H1 (cell line): ENCODE results near the gene IQCE. TPM values are rescaled to one million over a fixed set of nuclear protein-coding genes. Genes with fewer than 3 reads are reported as not detected.

Experiments
- CTCF ChIA-PET: fragments of 300-600 bp; sonication (Branson Sonifier 250); formaldehyde crosslinking; loops from one replicate; lab custom pipeline; 2021; ENCODE audit not compliant: partially characterized antibody; lab: Charles Lee
- POLR2A ChIA-PET: fragments of 300-600 bp; sonication (Branson Sonifier 250); formaldehyde crosslinking; loops from one replicate; lab custom pipeline; 2021; ENCODE audit warnings: inconsistent platforms; ENCODE audit not compliant: partially characterized antibody; lab: Charles Lee
- DNase-seq, 2 experiments: peaks; one replicate each; pipeline versions ENCODE4 v3.0.0 to v3.0.0-alpha.2; 2010 to 2022; ENCODE audit warnings: low spot score in 2 of 2, low read depth in 1 of 2, mixed read lengths in 1 of 2
- FAIRE-seq: peaks from 2 replicates; lab custom pipeline; 2011; peaks lifted over from hg19 to GRCh38; lab: Jason Lieb, UNC
- H2AFZ ChIP-seq: 2 replicates; pipeline ENCODE4 v1.8.1; 2012; ENCODE audit warnings: low read length, inconsistent platforms
- H2AK5ac ChIP-seq: 2 replicates; pipeline ENCODE4 v1.6.1; 2013; ENCODE audit warnings: low read depth, low read length
- H2BK120ac ChIP-seq: replicated peaks from 2 replicates; pipeline ENCODE3; 2013; ENCODE audit warnings: low read depth, low read length, inconsistent platforms
- H2BK12ac ChIP-seq: 2 replicates; pipeline ENCODE4 v1.6.1; 2013; ENCODE audit warnings: low read depth, low read length
- H2BK15ac ChIP-seq: 2 replicates; pipeline ENCODE4 v1.6.1; 2013; ENCODE audit warnings: low read length
- H2BK20ac ChIP-seq: 2 replicates; pipeline ENCODE4 v1.6.1; 2013; ENCODE audit warnings: low read length
- H2BK5ac ChIP-seq: 2 replicates; pipeline ENCODE4 v1.6.1; 2013; ENCODE audit warnings: low read depth, low read length
- H3K14ac ChIP-seq: 2 replicates; pipeline ENCODE4 v1.6.1; 2013; ENCODE audit warnings: inconsistent platforms; ENCODE audit not compliant: insufficient read length
- H3K18ac ChIP-seq: 2 replicates; pipeline ENCODE4 v1.6.1; 2013; ENCODE audit warnings: low read length; ENCODE audit errors: extremely low read depth
- H3K23ac ChIP-seq: 2 replicates; pipeline ENCODE4 v1.6.1; 2013; ENCODE audit warnings: inconsistent platforms; ENCODE audit not compliant: insufficient read length
- H3K23me2 ChIP-seq: 2 replicates; pipeline ENCODE4 v1.6.1; 2013; ENCODE audit warnings: low read depth, low read length
- H3K27ac ChIP-seq: 2 replicates; pipeline ENCODE4 v1.6.1; 2011; ENCODE audit warnings: low read depth, low read length, inconsistent platforms
- H3K27me3 ChIP-seq, 4 experiments: replicated peaks in 1 of 4; 1 replicate in 1 of 4; 2 replicates in 3 of 4; pipeline versions ENCODE4 v1.6.1 to v1.8.1; 2011 to 2013; ENCODE audit warnings: low read length in 3 of 4, mild to moderate bottlenecking in 3 of 4, inconsistent platforms in 2 of 4, mixed read lengths in 2 of 4, moderate library complexity in 1 of 4; ENCODE audit not compliant: control insufficient read depth in 3 of 4, insufficient read depth in 3 of 4; ENCODE audit errors: extremely low read depth in 1 of 4
- H3K36me3 ChIP-seq, 4 experiments: 2 replicates each; pipeline versions ENCODE4 v1.6.1 to v1.8.1; 2011 to 2013; ENCODE audit warnings: mild to moderate bottlenecking in 4 of 4, low read length in 3 of 4, moderate library complexity in 2 of 4, control low read depth in 1 of 4, inconsistent platforms in 1 of 4; ENCODE audit not compliant: insufficient read depth in 4 of 4, control insufficient read depth in 2 of 4
- H3K4ac ChIP-seq: replicated peaks from 2 replicates; pipeline ENCODE3; 2013; ENCODE audit warnings: low read length, low read depth, mixed read lengths, inconsistent platforms; ENCODE audit not compliant: insufficient read length
- H3K4me1 ChIP-seq, 4 experiments: replicated peaks in 1 of 4; 1 replicate in 1 of 4; 2 replicates in 3 of 4; pipeline versions ENCODE4 v1.6.1 to v1.8.1; 2011 to 2013; ENCODE audit warnings: low read length in 3 of 4, inconsistent platforms in 2 of 4, mixed read lengths in 1 of 4; ENCODE audit not compliant: insufficient read depth in 4 of 4, control insufficient read depth in 3 of 4
- H3K4me2 ChIP-seq, 2 experiments: 2 replicates each; pipeline versions ENCODE4 v1.6.1 to v1.8.1; 2011 to 2013; ENCODE audit warnings: low read depth in 2 of 2, low read length in 2 of 2, control low read depth in 1 of 2, inconsistent platforms in 1 of 2, mild to moderate bottlenecking in 1 of 2; ENCODE audit not compliant: insufficient read depth in 1 of 2
- H3K4me3 ChIP-seq, 4 experiments: fragments of 200-600, 300-600 bp in 1 of 4; sonication (generic), shearing (Covaris generic), sonication (Bioruptor Twin) in 1 of 4; 2 replicates each; pipeline versions ENCODE4 v1.5.1 to v1.8.1; 2011 to 2016; ENCODE audit warnings: low read length in 4 of 4, low read depth in 3 of 4, control low read depth in 2 of 4, inconsistent platforms in 2 of 4, mild to moderate bottlenecking in 2 of 4, mixed read lengths in 1 of 4, moderate library complexity in 1 of 4; ENCODE audit not compliant: insufficient read depth in 2 of 4; ENCODE audit errors: extremely low read depth in 1 of 4
- H3K56ac ChIP-seq: replicated peaks from 2 replicates; pipeline ENCODE3; 2013; ENCODE audit warnings: low read depth, mild to moderate bottlenecking, mixed read lengths, low read length, inconsistent platforms; ENCODE audit not compliant: insufficient read length
- H3K79me1 ChIP-seq: 2 replicates; pipeline ENCODE4 v1.6.1; 2013; ENCODE audit warnings: low read depth, low read length, control low read depth
- H3K79me2 ChIP-seq, 2 experiments: 2 replicates each; pipeline versions ENCODE4 v1.6.1 to v1.8.1; 2012 to 2013; ENCODE audit warnings: low read length in 2 of 2, mild to moderate bottlenecking in 2 of 2, inconsistent platforms in 1 of 2; ENCODE audit not compliant: insufficient read depth in 2 of 2, control insufficient read depth in 1 of 2
- H3K9ac ChIP-seq, 4 experiments: replicated peaks in 1 of 4; 1 replicate in 1 of 4; 2 replicates in 3 of 4; pipeline versions ENCODE4 v1.6.1 to v1.8.1; 2011 to 2013; ENCODE audit warnings: low read depth in 3 of 4, low read length in 3 of 4, control low read depth in 2 of 4, mild to moderate bottlenecking in 2 of 4, moderate library complexity in 2 of 4, inconsistent platforms in 1 of 4; ENCODE audit errors: extremely low read depth in 1 of 4
- H3K9me3 ChIP-seq, 2 experiments: 2 replicates each; pipeline versions ENCODE4 v1.6.1 to v1.8.1; 2012 to 2013; ENCODE audit warnings: mild to moderate bottlenecking in 2 of 2, moderate library complexity in 2 of 2, control low read depth in 1 of 2, inconsistent platforms in 1 of 2, low read depth in 1 of 2, low read length in 1 of 2, mixed read lengths in 1 of 2; ENCODE audit not compliant: insufficient read depth in 2 of 2
- H4K20me1 ChIP-seq, 2 experiments: replicated peaks in 1 of 2; 2 replicates each; pipeline versions ENCODE3 to v1.8.1; 2011 to 2013; ENCODE audit warnings: inconsistent platforms in 2 of 2, low read length in 2 of 2, mild to moderate bottlenecking in 1 of 2; ENCODE audit not compliant: insufficient read depth in 2 of 2, control insufficient read depth in 1 of 2
- H4K5ac ChIP-seq: 2 replicates; pipeline ENCODE4 v1.6.1; 2013; ENCODE audit warnings: low read length, low read depth, mixed read lengths, inconsistent platforms; ENCODE audit not compliant: insufficient read length
- H4K8ac ChIP-seq: 2 replicates; pipeline ENCODE4 v1.8.0; 2013; ENCODE audit warnings: mild to moderate bottlenecking, moderate library complexity, low read length, inconsistent platforms; ENCODE audit not compliant: insufficient read depth; ENCODE audit errors: extremely low read depth
- H4K91ac ChIP-seq: replicated peaks from 2 replicates; pipeline ENCODE3; 2013; ENCODE audit warnings: low read length, mixed read lengths, inconsistent platforms; ENCODE audit not compliant: insufficient read length
- BRCA1 ChIP-seq: IDR thresholded peaks from 2 replicates; pipeline ENCODE4 v1.6.1; 2012; ENCODE audit warnings: low read depth, low read length, improper control_type of control experiment
- CBX5 ChIP-seq: fragments of 300-800, 300-1000 bp; sonication (generic); IDR thresholded peaks from 2 replicates; pipeline ENCODE4 v1.7.1; 2016; ENCODE audit warnings: antibody characterized with exemption, low read length, low read depth
- GABPA ChIP-seq: IDR thresholded peaks from 2 replicates; pipeline ENCODE4 v1.6.1; 2011; ENCODE audit warnings: mild to moderate bottlenecking, low read length, moderate library complexity, borderline replicate concordance; ENCODE audit not compliant: insufficient read depth
- HDAC2 ChIP-seq, 2 experiments: fragments of 300-600 bp in 1 of 2; sonication (generic) in 1 of 2; IDR thresholded peaks; 2 replicates each; pipeline ENCODE4 v1.6.1; 2011 to 2012; ENCODE audit warnings: low read depth in 2 of 2, low read length in 2 of 2, mild to moderate bottlenecking in 2 of 2, moderate library complexity in 2 of 2, borderline replicate concordance in 1 of 2, inconsistent platforms in 1 of 2
- NRF1 ChIP-seq: IDR thresholded peaks from 2 replicates; pipeline ENCODE4 v1.6.1; 2011; ENCODE audit warnings: mild to moderate bottlenecking, low read depth, low read length, improper control_type of control experiment
- RFX5 ChIP-seq: IDR thresholded peaks from 2 replicates; pipeline ENCODE4 v1.6.1; 2011; ENCODE audit warnings: low read depth, low read length, improper control_type of control experiment, borderline replicate concordance
- WGBS, 2 experiments: shearing (Covaris generic) in 1 of 2; methylation state at CpG; one replicate each; pipeline versions ENCODE4 v1.1.6 to v1.1.7; 2013 to 2015; ENCODE audit warnings: low lambda C conversion rate in 2 of 2, mixed read lengths in 2 of 2, inconsistent platforms in 1 of 2, low coverage in 1 of 2, missing lambda C conversion rate in 1 of 2; ENCODE audit not compliant: insufficient replicate concordance in 2 of 2, insufficient coverage in 1 of 2, insufficient read length in 1 of 2; ENCODE audit errors: extremely low coverage in 1 of 2, missing lambda C conversion rate in 1 of 2; 5-methylcytosine and 5-hydroxymethylcytosine counted together
- polyA plus RNA-seq, 7 experiments: library from polyadenylated mRNA; depleted of rRNA in 3 of 7; stranded (reverse) in 5 of 7; unstranded in 2 of 7; fragments of >200 nt in 5 of 7; fragments of 200-250 nt in 2 of 7; gene quantifications; 1 replicate in 5 of 7; 2 replicates in 1 of 7; 4 replicates in 1 of 7; pipeline versions ENCODE4 v1.2.1 to v1.2.3, GENCODE V29; 2011 to 2013; ENCODE audit warnings: missing spikeins in 2 of 7, mixed read lengths in 2 of 7
- total RNA-seq: library from RNA; stranded (reverse); fragmentation: NEBNext Ultra II Directional; extraction: Animal tissue kit (Norgen Biotek cat#: 25700); gene quantifications from 2 replicates; pipeline ENCODE4 v1.2.1, GENCODE V29; 2021

IQCE gene
- total and polyA plus RNA-seq, 2 of the 8 experiments (the other 6 are each of a cell fraction or from before 2014, with no cell fraction given): 2.2 to 4.9 TPM

- TF ChIP-seq BRCA1: no peak
- no peak for TF ChIP-seq HDAC2 (IDR thresholded peaks at IDR 0.05; ENCODE audit: borderline replicate concordance in 1 of 2, low read depth in 2 of 2, low read length in 2 of 2)
- TF ChIP-seq RFX5: no peak
- no peak for TF ChIP-seq GABPA
- no peak for TF ChIP-seq CBX5
- TF ChIP-seq NRF1: no peak
- no peaks in the 10 kb centered on the region for H3K9me3 ChIP-seq
- H3K9ac ChIP-seq: no peak overlapping the region
- H4K91ac ChIP-seq: no peak overlapping the region
- H3K23ac ChIP-seq: no peak overlapping the region
- 90% methylated on average over 22 of the region's 22 CpGs; no CpG with 5 or more reads in 1 of the 2 experiments for WGBS, 2 experiments
- H2BK12ac ChIP-seq: 0 out of 2 replicates have a peak overlapping the region, but pooled peaks have one; percentile 29
- peaks cover 0 to 32% (median 17%) of the 10 kb centered on the region in 4 experiments; a peak in 6 of 7 replicates for H3K4me1 ChIP-seq
- H2BK15ac ChIP-seq: no peak overlapping the region
- H2BK20ac ChIP-seq: no peak overlapping the region; the same call in 1 of the 2 replicates
- no peak overlapping the region for H4K5ac ChIP-seq
- CTCF ChIA-PET: interaction anchor here (1.3 to 4.4 kb wide), 8 partner anchors 8 to 96 kb away, joined by 3 to 24 read pairs (median 7); partner anchors contain the start of gene TTYH3
- H3K79me2 ChIP-seq: no peaks in the 10 kb centered on the region
- H2BK5ac ChIP-seq: no peak overlapping the region
- H3K27ac ChIP-seq: no peak overlapping the region
- peak overlapping the region; percentile 67 for H2BK120ac ChIP-seq
- no peak overlapping the region for H3K4me3 ChIP-seq
- no peak overlapping the region for H3K4ac ChIP-seq
- no peak overlapping the region for H4K8ac ChIP-seq
- H3K4me2 ChIP-seq: no peak overlapping the region
- peak overlapping the region; percentile 43; the same call in 1 of the 2 replicates for H3K18ac ChIP-seq
- DNase-seq (no peak), FAIRE-seq (no peak)
- H3K14ac ChIP-seq: no peak overlapping the region
- H2AFZ ChIP-seq: no peak overlapping the region
- H3K36me3 ChIP-seq: no peaks in the 10 kb centered on the region
- no peaks in the 10 kb centered on the region for H4K20me1 ChIP-seq
- H2AK5ac ChIP-seq: no peak overlapping the region; the same call in 1 of the 2 replicates
- H3K23me2 ChIP-seq: no peaks in the 10 kb centered on the region
- H3K27me3 ChIP-seq: 0 out of 7 replicates have a peak, but pooled peaks cover 0 to 2% (median 0%) of the 10 kb centered on the region in 4 experiments
- no peaks in the 10 kb centered on the region; the same call in none of the 2 replicates for H3K79me1 ChIP-seq
- H3K56ac ChIP-seq: no peak overlapping the region
- POLR2A ChIA-PET: interaction anchor here (0.8 to 4.8 kb wide), 2 partner anchors 18 to 37 kb away, joined by 3 to 30 read pairs; partner anchors contain the start of gene TTYH3
Observed at GRCh38 chr7:2613931-2614600, 55.3 kb downstream of the IQCE start.
